Measurements from ENCODE around the gene RGS12. TPM values are rescaled to one million over a fixed set of nuclear protein-coding genes. Genes with fewer than 3 reads are reported as not detected.

The RGS12 gene, protein sequence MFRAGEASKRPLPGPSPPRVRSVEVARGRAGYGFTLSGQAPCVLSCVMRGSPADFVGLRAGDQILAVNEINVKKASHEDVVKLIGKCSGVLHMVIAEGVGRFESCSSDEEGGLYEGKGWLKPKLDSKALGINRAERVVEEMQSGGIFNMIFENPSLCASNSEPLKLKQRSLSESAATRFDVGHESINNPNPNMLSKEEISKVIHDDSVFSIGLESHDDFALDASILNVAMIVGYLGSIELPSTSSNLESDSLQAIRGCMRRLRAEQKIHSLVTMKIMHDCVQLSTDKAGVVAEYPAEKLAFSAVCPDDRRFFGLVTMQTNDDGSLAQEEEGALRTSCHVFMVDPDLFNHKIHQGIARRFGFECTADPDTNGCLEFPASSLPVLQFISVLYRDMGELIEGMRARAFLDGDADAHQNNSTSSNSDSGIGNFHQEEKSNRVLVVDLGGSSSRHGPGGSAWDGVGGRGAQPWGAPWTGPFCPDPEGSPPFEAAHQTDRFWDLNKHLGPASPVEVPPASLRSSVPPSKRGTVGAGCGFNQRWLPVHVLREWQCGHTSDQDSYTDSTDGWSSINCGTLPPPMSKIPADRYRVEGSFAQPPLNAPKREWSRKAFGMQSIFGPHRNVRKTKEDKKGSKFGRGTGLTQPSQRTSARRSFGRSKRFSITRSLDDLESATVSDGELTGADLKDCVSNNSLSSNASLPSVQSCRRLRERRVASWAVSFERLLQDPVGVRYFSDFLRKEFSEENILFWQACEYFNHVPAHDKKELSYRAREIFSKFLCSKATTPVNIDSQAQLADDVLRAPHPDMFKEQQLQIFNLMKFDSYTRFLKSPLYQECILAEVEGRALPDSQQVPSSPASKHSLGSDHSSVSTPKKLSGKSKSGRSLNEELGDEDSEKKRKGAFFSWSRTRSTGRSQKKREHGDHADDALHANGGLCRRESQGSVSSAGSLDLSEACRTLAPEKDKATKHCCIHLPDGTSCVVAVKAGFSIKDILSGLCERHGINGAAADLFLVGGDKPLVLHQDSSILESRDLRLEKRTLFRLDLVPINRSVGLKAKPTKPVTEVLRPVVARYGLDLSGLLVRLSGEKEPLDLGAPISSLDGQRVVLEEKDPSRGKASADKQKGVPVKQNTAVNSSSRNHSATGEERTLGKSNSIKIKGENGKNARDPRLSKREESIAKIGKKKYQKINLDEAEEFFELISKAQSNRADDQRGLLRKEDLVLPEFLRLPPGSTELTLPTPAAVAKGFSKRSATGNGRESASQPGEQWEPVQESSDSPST (N-terminal part only)
- 11.4 and 18.4 TPM in 2 replicates for polyA plus RNA-seq (2012; rRNA removed)
- 7.2 and 9.5 TPM in 2 replicates for polyA plus RNA-seq (2012; cell fraction: cytosol; rRNA removed)
- 50.2 and 78.3 TPM in 2 replicates for polyA plus RNA-seq (2012; cell fraction: nucleus; rRNA removed)

DNA sequence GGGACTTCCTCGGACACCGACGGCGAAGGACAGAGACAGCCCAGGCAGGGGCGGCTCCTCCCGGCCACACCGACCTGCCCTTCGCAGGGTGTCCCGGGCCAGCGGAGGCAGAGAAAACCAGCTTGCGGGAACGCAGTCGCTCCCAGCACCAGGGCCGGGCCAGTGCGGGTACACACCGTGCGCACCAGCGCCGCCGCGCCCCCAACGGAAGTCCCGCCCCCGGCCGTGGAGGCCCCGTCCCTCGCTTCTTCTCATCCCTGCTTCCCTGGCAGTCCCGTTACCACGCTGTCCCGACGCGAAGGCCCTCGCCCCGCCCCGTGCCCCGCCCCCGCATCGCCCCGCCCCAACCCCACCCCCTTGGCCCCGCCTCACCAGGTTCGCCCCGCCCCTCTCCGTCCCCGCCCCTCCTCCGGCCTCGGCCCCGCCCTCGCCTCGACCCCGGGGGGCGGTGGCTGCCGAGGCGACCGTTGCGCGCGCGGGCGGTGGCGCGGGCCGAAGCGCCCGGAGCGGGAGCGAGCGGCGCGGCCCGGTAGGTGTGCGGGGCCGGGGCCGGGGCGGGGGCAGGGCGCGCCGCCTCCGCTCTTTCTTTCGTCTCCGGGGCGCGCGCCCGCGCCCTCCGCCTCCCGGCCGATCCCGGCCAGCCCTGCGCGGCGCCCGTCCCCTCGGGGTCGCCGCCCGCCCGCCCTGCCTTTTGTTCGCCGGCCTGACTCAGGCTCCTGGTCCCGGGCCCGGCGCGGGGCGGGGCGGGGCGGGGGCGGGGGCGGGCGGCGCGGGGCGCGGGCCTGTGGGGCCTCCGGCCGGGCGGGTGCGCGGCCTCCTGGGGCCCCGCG lies at the start of gene RGS12:
Gene RGS12, plus strand, starts transcription at position 451 of the 830 bp plus-strand sequence. CDS start 23,150 bp downstream, outside the sequence.
- H4K20me1 ChIP-seq (ENCODE audit: insufficient read depth): peaks cover 5% of the 10 kb centered on the region; the same call in 1 of the 2 replicates
- peaks cover 7 to 22% of the 10 kb centered on the region in 2 experiments; a peak in 2 of 4 replicates for H3K4me1 ChIP-seq (ENCODE audit: control insufficient read depth in 1 of 2, insufficient read depth in 2 of 2, low read depth in 1 of 2, low read length in 1 of 2)
- peak within 1 kb of the TSS; percentile 100 for H3K4me2 ChIP-seq
- peak within 1 kb of the TSS; percentile 97 for H2AFZ ChIP-seq (ENCODE audit: low read depth)
- WGBS (ENCODE audit: low lambda C conversion rate): 0% methylated on average over 2 of the region's 121 CpGs
- peak; percentile 99 for DNase-seq
- H3K9me3 ChIP-seq: no peaks in the 10 kb centered on the region
- no peaks in the 10 kb centered on the region for H3F3A ChIP-seq (replicated peaks; ENCODE audit: insufficient read depth)
- ChIA-PET POLR2A (interaction anchor here (0.9 to 1.6 kb wide), 2 partner anchors 17 to 100 kb away, joined by 3 to 5 read pairs; no protein-coding TSS in a partner anchor), CTCF (interaction anchor here (1.5 kb wide), 1 partner anchor 54 kb away, joined by 3 read pairs; no protein-coding TSS in a partner anchor)
- H3K4me3 ChIP-seq (ENCODE audit: low read depth in 2 of 2, low read length in 1 of 2): peak within 1 kb of the TSS; percentile 77 to 90
- H3K79me2 ChIP-seq (ENCODE audit: insufficient read depth): peaks cover 46% of the 10 kb centered on the region
- H3K27ac ChIP-seq (ENCODE audit: low read depth in 2 of 2, low read length in 1 of 2): peak within 1 kb of the TSS; percentile 80 to 88
- H3K27me3 ChIP-seq (ENCODE audit: insufficient read depth): no peaks in the 10 kb centered on the region
- peak within 1 kb of the TSS; percentile 97 for H3K9ac ChIP-seq
- H3K36me3 ChIP-seq (replicated peaks in 1 of 2; ENCODE audit: control insufficient read depth in 1 of 2, insufficient read depth in 2 of 2, low read length in 1 of 2): peaks cover 0 to 5% of the 10 kb centered on the region in 2 experiments
- H3K9me2 ChIP-seq: no peaks in the 10 kb centered on the region
- TF ChIP-seq GABPA (IDR thresholded peaks at IDR 0.05; ENCODE audit: low read depth): peak; percentile 78
- no peak for TF ChIP-seq EZH2phosphoT487 (IDR thresholded peaks at IDR 0.05; ENCODE audit: borderline replicate concordance, low read depth)
- TF ChIP-seq, protein P1, sequence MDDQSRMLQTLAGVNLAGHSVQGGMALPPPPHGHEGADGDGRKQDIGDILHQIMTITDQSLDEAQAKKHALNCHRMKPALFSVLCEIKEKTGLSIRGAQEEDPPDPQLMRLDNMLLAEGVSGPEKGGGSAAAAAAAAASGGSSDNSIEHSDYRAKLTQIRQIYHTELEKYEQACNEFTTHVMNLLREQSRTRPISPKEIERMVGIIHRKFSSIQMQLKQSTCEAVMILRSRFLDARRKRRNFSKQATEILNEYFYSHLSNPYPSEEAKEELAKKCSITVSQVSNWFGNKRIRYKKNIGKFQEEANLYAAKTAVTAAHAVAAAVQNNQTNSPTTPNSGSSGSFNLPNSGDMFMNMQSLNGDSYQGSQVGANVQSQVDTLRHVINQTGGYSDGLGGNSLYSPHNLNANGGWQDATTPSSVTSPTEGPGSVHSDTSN (IDR thresholded peaks at IDR 0.05): peak; percentile 12; the same call in 1 of the 2 replicates
- TF ChIP-seq NRF1 (IDR thresholded peaks at IDR 0.05; ENCODE audit: low read depth, low read length): peak; percentile 53
- peak; percentile 86 for TF ChIP-seq MXI1 (IDR thresholded peaks at IDR 0.05; ENCODE audit: low read depth, low read length)
- TF ChIP-seq JUND (IDR thresholded peaks at IDR 0.05): no peak
- peak; percentile 48 for TF ChIP-seq POLR2AphosphoS5 (IDR thresholded peaks at IDR 0.05; ENCODE audit: low read depth, low read length)
- TF ChIP-seq NFIC (IDR thresholded peaks at IDR 0.05; ENCODE audit: borderline replicate concordance): no peak
- peak; percentile 27 for TF ChIP-seq CHD2 (IDR thresholded peaks at IDR 0.05; ENCODE audit: low read length, partially characterized antibody)
- TF ChIP-seq YY1 (IDR thresholded peaks at IDR 0.05; ENCODE audit: low read depth): 0 out of 2 replicates have a peak, but pooled peaks have one; percentile 37
- TF ChIP-seq, protein P2, sequence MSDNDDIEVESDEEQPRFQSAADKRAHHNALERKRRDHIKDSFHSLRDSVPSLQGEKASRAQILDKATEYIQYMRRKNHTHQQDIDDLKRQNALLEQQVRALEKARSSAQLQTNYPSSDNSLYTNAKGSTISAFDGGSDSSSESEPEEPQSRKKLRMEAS (IDR thresholded peaks at IDR 0.05; ENCODE audit: low read depth): peak; percentile 80; the same call in 1 of the 2 replicates

All from SK-N-SH (cell line).